H9 (cell line): Measurements from ENCODE around the gene TENM3. TPM values are rescaled to one million over a fixed set of nuclear protein-coding genes. Genes with fewer than 3 reads are reported as not detected.

Source experiments
- DNase-seq: peaks from one replicate; pipeline ENCODE4 v3.0.0-alpha.2; 2017
- H2AFZ ChIP-seq: one replicate; pipeline ENCODE4 v1.6.1; 2013; ENCODE audit warnings: mild to moderate bottlenecking, low read length, control low read depth, moderate library complexity
- H2AK5ac ChIP-seq: 2 replicates; pipeline ENCODE4 v1.6.1; 2013; ENCODE audit warnings: low read length, control low read depth, mixed read lengths; ENCODE audit not compliant: insufficient read length
- H2BK120ac ChIP-seq: one replicate; pipeline ENCODE4 v1.6.1; 2013; ENCODE audit warnings: low read depth, mild to moderate bottlenecking, low read length, control low read depth, inconsistent platforms; ENCODE audit not compliant: poor library complexity, severe bottlenecking
- H2BK12ac ChIP-seq: 2 replicates; pipeline ENCODE4 v1.6.1; 2013; ENCODE audit warnings: low read length, control low read depth, mixed read lengths, low read depth; ENCODE audit not compliant: insufficient read length
- H2BK15ac ChIP-seq: 2 replicates; pipeline ENCODE4 v1.6.1; 2013; ENCODE audit warnings: low read depth, low read length, control low read depth
- H2BK20ac ChIP-seq: one replicate; pipeline ENCODE4 v1.6.1; 2013; ENCODE audit warnings: low read depth, mild to moderate bottlenecking, low read length, control low read depth, inconsistent platforms; ENCODE audit not compliant: poor library complexity, severe bottlenecking
- H2BK5ac ChIP-seq: 2 replicates; pipeline ENCODE4 v1.6.1; 2013; ENCODE audit warnings: low read length, control low read depth, mixed read lengths; ENCODE audit not compliant: insufficient read length
- H3K14ac ChIP-seq: 2 replicates; pipeline ENCODE4 v1.6.1; 2013; ENCODE audit warnings: low read length, control low read depth; ENCODE audit not compliant: insufficient read depth
- H3K18ac ChIP-seq: 2 replicates; pipeline ENCODE4 v1.6.1; 2013; ENCODE audit warnings: low read depth, mild to moderate bottlenecking, mixed read lengths, low read length, control low read depth; ENCODE audit not compliant: insufficient read length
- H3K23ac ChIP-seq: 2 replicates; pipeline ENCODE4 v1.6.1; 2013; ENCODE audit warnings: low read length, control low read depth, mixed read lengths, low read depth; ENCODE audit not compliant: insufficient read length
- H3K23me2 ChIP-seq: 2 replicates; pipeline ENCODE4 v1.6.1; 2013; ENCODE audit warnings: low read depth, mild to moderate bottlenecking, mixed read lengths, low read length, control low read depth; ENCODE audit not compliant: insufficient read length, poor library complexity, severe bottlenecking
- H3K27ac ChIP-seq: 2 replicates; pipeline ENCODE4 v1.5.1; 2013; ENCODE audit warnings: low read length, control low read depth, mixed read lengths, low read depth; ENCODE audit not compliant: insufficient read length
- H3K27me3 ChIP-seq: 2 replicates; pipeline ENCODE4 v1.6.1; 2013; ENCODE audit warnings: low read length, control low read depth, inconsistent platforms; ENCODE audit not compliant: insufficient read depth
- H3K4ac ChIP-seq: 2 replicates; pipeline ENCODE4 v1.6.1; 2013; ENCODE audit warnings: low read depth, mild to moderate bottlenecking, control low read depth, inconsistent platforms, low read length, moderate library complexity
- H3K4me1 ChIP-seq: 2 replicates; pipeline ENCODE4 v1.6.1; 2013; ENCODE audit warnings: low read length, control low read depth, inconsistent platforms; ENCODE audit not compliant: insufficient read depth
- H3K4me2 ChIP-seq: 2 replicates; pipeline ENCODE4 v1.6.1; 2013; ENCODE audit warnings: low read length, control low read depth, mixed read lengths; ENCODE audit not compliant: insufficient read length, insufficient read depth
- H3K56ac ChIP-seq: 2 replicates; pipeline ENCODE4 v1.6.1; 2013; ENCODE audit warnings: low read depth, mild to moderate bottlenecking, mixed read lengths, low read length, control low read depth; ENCODE audit not compliant: insufficient read length
- H3K79me1 ChIP-seq: 2 replicates; pipeline ENCODE4 v1.6.1; 2013; ENCODE audit warnings: low read depth, mild to moderate bottlenecking, moderate library complexity, low read length, control low read depth, inconsistent platforms; ENCODE audit not compliant: insufficient read depth, poor library complexity, severe bottlenecking
- H3K79me2 ChIP-seq: 2 replicates; pipeline ENCODE4 v1.6.1; 2013; ENCODE audit warnings: low read length, control low read depth, inconsistent platforms; ENCODE audit not compliant: insufficient read depth
- H3K9ac ChIP-seq: 2 replicates; pipeline ENCODE4 v1.6.1; 2013; ENCODE audit warnings: low read length, control low read depth, mixed read lengths; ENCODE audit not compliant: insufficient read length; ENCODE audit errors: extremely low read depth
- H3K9me3 ChIP-seq: one replicate; pipeline ENCODE4 v1.6.1; 2013; ENCODE audit warnings: low read depth, low read length, inconsistent platforms; ENCODE audit not compliant: control insufficient read depth
- H3T11ph ChIP-seq: one replicate; pipeline ENCODE4 v1.6.1; 2013; ENCODE audit warnings: mild to moderate bottlenecking, low read length, control low read depth, inconsistent platforms
- H4K20me1 ChIP-seq: one replicate; pipeline ENCODE4 v1.6.1; 2013; ENCODE audit not compliant: control insufficient read depth, insufficient read length, insufficient read depth
- H4K5ac ChIP-seq: 2 replicates; pipeline ENCODE4 v1.6.1; 2013; ENCODE audit warnings: low read depth, mild to moderate bottlenecking, mixed read lengths, low read length, control low read depth; ENCODE audit not compliant: insufficient read length
- H4K8ac ChIP-seq: replicated peaks from 2 replicates; pipeline ENCODE4 v1.6.1; 2013; ENCODE audit warnings: low read length, control low read depth, mixed read lengths, low read depth; ENCODE audit not compliant: insufficient read length
- H4K91ac ChIP-seq: 2 replicates; pipeline ENCODE4 v1.6.1; 2013; ENCODE audit warnings: low read depth, mild to moderate bottlenecking, moderate library complexity, mixed read lengths, low read length, control low read depth; ENCODE audit not compliant: insufficient read length
- H3K27ac Mint-ChIP-seq, 3 experiments: 2 replicates in 2 of 3; 3 replicates in 1 of 3; pipeline ENCODE4 v1.8.0; 2020 to 2021; ENCODE audit warnings: mixed read lengths in 3 of 3, mild to moderate bottlenecking in 1 of 3, moderate library complexity in 1 of 3
- H3K27me3 Mint-ChIP-seq: 2 replicates; pipeline ENCODE4 v1.8.0; 2021; ENCODE audit warnings: low read depth, mild to moderate bottlenecking, moderate library complexity, mixed read lengths
- H3K36me3 Mint-ChIP-seq, 3 experiments: 2 replicates in 2 of 3; 3 replicates in 1 of 3; pipeline ENCODE4 v1.8.0; 2020 to 2021; ENCODE audit warnings: low read depth in 3 of 3, mixed read lengths in 3 of 3; ENCODE audit not compliant: insufficient read depth in 1 of 3
- H3K4me1 Mint-ChIP-seq, 2 experiments: 2 replicates each; pipeline ENCODE4 v1.8.0; 2020; ENCODE audit warnings: mixed read lengths in 2 of 2
- H3K4me3 Mint-ChIP-seq, 2 experiments: 2 replicates in 1 of 2; 3 replicates in 1 of 2; pipeline ENCODE4 v1.8.0; 2020 to 2021; ENCODE audit warnings: mild to moderate bottlenecking in 2 of 2, mixed read lengths in 2 of 2, moderate library complexity in 1 of 2
- H3K9me3 Mint-ChIP-seq, 2 experiments: 2 replicates in 1 of 2; 3 replicates in 1 of 2; pipeline ENCODE4 v1.8.0; 2020; ENCODE audit warnings: mild to moderate bottlenecking in 2 of 2, mixed read lengths in 2 of 2, moderate library complexity in 1 of 2
- WGBS: extraction: QIAGEN DNeasy Blood & Tissue Kit; methylation state at CpG from one replicate; pipeline ENCODE4 v1.1.7; 2013; ENCODE audit warnings: missing lambda C conversion rate, low lambda C conversion rate, mixed read lengths; ENCODE audit not compliant: insufficient read length; ENCODE audit errors: extremely low coverage; 5-methylcytosine and 5-hydroxymethylcytosine counted together
- total RNA-seq: library from RNA; stranded (reverse); gene quantifications from 2 replicates; pipeline ENCODE4 v1.2.1, GENCODE V29; 2021
- TF ChIP-seq, protein P1 (sequence below): fragments of 200-600 bp; sonication (generic); conservative IDR thresholded peaks from 3 replicates; pipeline ENCODE4 v1.8.0; 2021; ENCODE audit warnings: antibody characterized with exemption, mild to moderate bottlenecking

TENM3 gene
- total RNA-seq, 1 experiment from 2014 or later, result 49.6 TPM

DNA sequence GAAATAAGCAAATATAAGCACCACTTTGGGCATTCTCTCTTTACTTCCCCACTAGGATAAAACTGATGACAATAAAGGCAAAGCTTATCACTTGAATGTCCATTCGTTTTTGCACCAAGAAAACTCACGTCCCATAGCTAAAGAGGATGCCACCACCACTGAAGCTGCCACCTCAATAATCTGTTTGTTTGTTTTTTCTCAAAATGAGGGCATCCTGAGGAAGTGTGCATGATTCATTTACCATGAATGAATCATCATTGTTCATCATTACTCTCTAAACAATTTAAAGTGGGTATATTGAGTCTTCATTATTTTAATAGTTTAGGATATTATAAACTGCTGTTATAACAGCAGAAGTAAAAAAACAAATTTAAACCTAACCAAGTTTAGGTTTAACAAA is 505.7 kb downstream of the TENM3 start:
- H3K4ac ChIP-seq, result no peak overlapping the region
- no peaks in the 10 kb centered on the region for H3K4me1 ChIP-seq
- H3K9ac ChIP-seq, result no peak overlapping the region
- no peak overlapping the region for H3K23ac ChIP-seq
- no peak overlapping the region for H2BK15ac ChIP-seq
- H3K23me2 ChIP-seq, result no peaks in the 10 kb centered on the region
- H4K20me1 ChIP-seq, result no peaks in the 10 kb centered on the region
- H3K79me2 ChIP-seq, result no peaks in the 10 kb centered on the region
- H2AFZ ChIP-seq, result no peak overlapping the region
- Mint-ChIP-seq H3K36me3 (peaks cover 5 to 18% (median 17%) of the 10 kb centered on the region in 3 experiments; a peak in 6 of 7 replicates), H3K27me3 (no peaks in the 10 kb centered on the region), H3K4me1 (peaks cover 10 to 14% of the 10 kb centered on the region in 2 experiments), H3K27ac (no peak overlapping the region), H3K4me3 (no peak overlapping the region), H3K9me3 (no peaks in the 10 kb centered on the region)
- no peaks in the 10 kb centered on the region for H3K9me3 ChIP-seq
- H3K27ac ChIP-seq, result no peak overlapping the region
- no peak overlapping the region for H3K4me2 ChIP-seq
- H2BK120ac ChIP-seq, result no peak overlapping the region
- no peak overlapping the region for H4K8ac ChIP-seq
- H4K5ac ChIP-seq, result no peak overlapping the region
- H3K18ac ChIP-seq, result no peak overlapping the region
- H2BK12ac ChIP-seq, result no peak overlapping the region
- no peak overlapping the region for H3K14ac ChIP-seq
- no CpG with 5 or more reads among the region's 2 CpGs for WGBS
- no peak overlapping the region for H3K56ac ChIP-seq
- no peak overlapping the region for H4K91ac ChIP-seq
- no peak overlapping the region for H2BK20ac ChIP-seq
- H2BK5ac ChIP-seq, result no peak overlapping the region
- TF ChIP-seq, protein P1, sequence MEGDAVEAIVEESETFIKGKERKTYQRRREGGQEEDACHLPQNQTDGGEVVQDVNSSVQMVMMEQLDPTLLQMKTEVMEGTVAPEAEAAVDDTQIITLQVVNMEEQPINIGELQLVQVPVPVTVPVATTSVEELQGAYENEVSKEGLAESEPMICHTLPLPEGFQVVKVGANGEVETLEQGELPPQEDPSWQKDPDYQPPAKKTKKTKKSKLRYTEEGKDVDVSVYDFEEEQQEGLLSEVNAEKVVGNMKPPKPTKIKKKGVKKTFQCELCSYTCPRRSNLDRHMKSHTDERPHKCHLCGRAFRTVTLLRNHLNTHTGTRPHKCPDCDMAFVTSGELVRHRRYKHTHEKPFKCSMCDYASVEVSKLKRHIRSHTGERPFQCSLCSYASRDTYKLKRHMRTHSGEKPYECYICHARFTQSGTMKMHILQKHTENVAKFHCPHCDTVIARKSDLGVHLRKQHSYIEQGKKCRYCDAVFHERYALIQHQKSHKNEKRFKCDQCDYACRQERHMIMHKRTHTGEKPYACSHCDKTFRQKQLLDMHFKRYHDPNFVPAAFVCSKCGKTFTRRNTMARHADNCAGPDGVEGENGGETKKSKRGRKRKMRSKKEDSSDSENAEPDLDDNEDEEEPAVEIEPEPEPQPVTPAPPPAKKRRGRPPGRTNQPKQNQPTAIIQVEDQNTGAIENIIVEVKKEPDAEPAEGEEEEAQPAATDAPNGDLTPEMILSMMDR, result no peak
- H3K79me1 ChIP-seq, result no peaks in the 10 kb centered on the region
- no peak overlapping the region for H2AK5ac ChIP-seq
- H3T11ph ChIP-seq, result no peak overlapping the region
- no peak for DNase-seq
- H3K27me3 ChIP-seq, result no peaks in the 10 kb centered on the region
